Right lobe of liver (tissue), 6 donors: Measurements from ENCODE around the gene AGBL3. TPM values are rescaled to one million over a fixed set of nuclear protein-coding genes. Genes with fewer than 3 reads are reported as not detected.

ENCODE experiments used
- ATAC-seq, 4 donors: fragments of 200-7000 bp; cut with Tn5 transposase; one replicate each; pipeline ENCODE4 v1.9.1; 2020; ENCODE audit warnings: mild to moderate bottlenecking in 4 of 4, moderate library complexity in 4 of 4
- DNase-seq, 3 donors: peaks; one replicate each; pipeline ENCODE4 v3.0.0-alpha.2; 2020
- H3K27ac ChIP-seq, 3 donors: fragments of 200-600 bp; one replicate each; pipeline ENCODE4 v1.8.0; 2022
- H3K27me3 ChIP-seq, 2 donors: fragments of 200-600 bp; one replicate each; pipeline ENCODE4 v1.8.0; 2022
- H3K36me3 ChIP-seq, 4 donors: fragments of 200-600 bp; sonication (generic) in 1 of 4; one replicate each; pipeline versions ENCODE4 v1.5.1 to v1.8.0; 2017 to 2022; ENCODE audit warnings: control low read depth in 1 of 4
- H3K4me1 ChIP-seq, 4 donors: fragments of 200-600 bp; sonication (generic) in 1 of 4; one replicate each; pipeline versions ENCODE4 v1.5.1 to v1.8.0; 2017 to 2022; ENCODE audit warnings: control low read depth in 1 of 4
- H3K4me3 ChIP-seq, 3 donors: fragments of 200-600 bp; one replicate each; pipeline ENCODE4 v1.8.0; 2022
- H3K9me3 ChIP-seq, 4 donors: fragments of 200-600 bp; sonication (generic) in 1 of 4; one replicate each; pipeline versions ENCODE4 v1.5.1 to v1.8.0; 2017 to 2022; ENCODE audit warnings: control low read depth in 1 of 4
- CTCF ChIP-seq, 4 donors: fragments of 200-600 bp in 3 of 4; fragments of 450-650 bp in 1 of 4; IDR thresholded peaks; one replicate each; pipeline versions ENCODE4 v1.5.1 to v1.8.0; 2016 to 2022; ENCODE audit warnings: antibody characterized with exemption in 4 of 4, mild to moderate bottlenecking in 2 of 4
- POLR2A ChIP-seq: fragments of 450-650 bp; IDR thresholded peaks from one replicate; pipeline ENCODE4 v1.6.1; 2017; ENCODE audit warnings: antibody characterized with exemption, mild to moderate bottlenecking
- WGBS: methylation state at CpG from one replicate; pipeline ENCODE4 v1.1.6; 2018; ENCODE audit warnings: low coverage, low lambda C conversion rate; ENCODE audit not compliant: insufficient coverage; ENCODE audit errors: missing lambda C conversion rate; 5-methylcytosine and 5-hydroxymethylcytosine counted together
- intact Hi-C, 2 donors: fragments of 100-400 bp; cut with DNase I; formaldehyde crosslinking; loops; one replicate each; pipeline versions ENCODE4 v1.11.2 to v1.14.1; 2022
- total RNA-seq, 6 experiments: library from RNA; depleted of rRNA in 2 of 6; stranded (reverse); fragments of >200 nt in 2 of 6; fragmentation: NEBNext Ultra II Directional in 3 of 6; extraction: Animal tissue kit (Norgen Biotek cat#: 25700) in 3 of 6; gene quantifications; one replicate each; pipeline versions ENCODE4 v1.1.0 to v1.2.4, GENCODE V29; 2016 to 2023
- donor health status: DM: no; HTN: yes; CAD: no.
- donor health status: DM: no; HTN: no; CAD: no.
- donor health status: DM: no; HTN: no; CAD: no.
- donor health status: DM: no; HTN: yes; CAD: no.
- donor health status: DM: no; HTN: yes; CAD: no.

Gene AGBL3
- total RNA-seq, 6 experiments from 2014 or later = 1.2 to 3.5 (median 2.2) TPM

DNA sequence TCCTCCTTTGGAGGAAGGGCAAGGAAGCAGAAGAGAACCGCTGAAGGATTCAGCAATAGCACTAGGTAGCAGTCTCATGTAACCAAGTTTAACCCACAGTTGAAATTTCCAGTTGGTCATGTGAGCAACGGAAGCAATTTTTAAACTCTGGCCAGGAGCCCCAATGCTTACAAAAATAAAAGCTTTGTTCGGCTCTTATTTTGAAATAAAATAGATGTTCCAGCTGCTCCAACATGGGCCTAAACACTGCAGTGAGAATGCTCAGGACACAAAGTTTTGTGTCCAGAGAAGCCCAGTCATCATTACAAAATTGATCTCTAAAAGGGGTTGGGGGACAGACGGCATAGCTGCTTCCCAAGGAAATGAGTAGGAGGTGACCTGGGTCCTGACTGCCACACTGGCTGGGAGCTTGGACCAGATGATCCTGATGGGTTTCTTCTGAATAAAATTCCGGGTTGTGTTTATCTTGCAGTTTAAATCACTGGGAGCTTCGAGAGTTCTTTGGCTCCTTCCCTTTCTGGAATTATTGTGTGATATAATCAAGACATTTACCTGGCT lies 161.1 kb downstream of the AGBL3 start:
- WGBS = 2% methylated on average over 6 of the region's 6 CpGs
- no peak for TF ChIP-seq POLR2A
- no peak for TF ChIP-seq CTCF (IDR thresholded peaks at IDR 0.05)
- Histone ChIP-seq H3K27ac (peak overlapping the region; percentile 94 to 99 (median 98)), H3K36me3 (peaks cover 0 to 2% (median 0%) of the 10 kb centered on the region in 4 donors), H3K4me3 (peak overlapping the region; percentile 52 to 62 (median 55)), H3K27me3 (no peaks in the 10 kb centered on the region), H3K9me3 (no peaks in the 10 kb centered on the region), H3K4me1 (peaks cover 0 to 33% (median 4%) of the 10 kb centered on the region in 4 donors)
- DNase-seq = peak in 1 of 3 donors; percentile 51
- peak; percentile 18 to 34 (median 24) for ATAC-seq
- intact Hi-C loops = no loop called here

- peaks cover 0 to 38% (median 4%) of the 10 kb centered on the region in 4 donors for H3K4me1 ChIP-seq
- DNase-seq (peak; percentile 70 to 82 (median 78)), ATAC-seq (peak; percentile 66 to 86 (median 78))
- no peaks in the 10 kb centered on the region for H3K27me3 ChIP-seq
- peak within 1 kb of the TSS; percentile 52 to 62 (median 55) for H3K4me3 ChIP-seq
- WGBS = 0% methylated on average over 13 of the region's 13 CpGs
- TF ChIP-seq POLR2A (peak; percentile 86), CTCF (IDR thresholded peaks at IDR 0.05) (no peak)
- intact Hi-C loops = no loop called here
- H3K36me3 ChIP-seq = peaks cover 0 to 2% (median 0%) of the 10 kb centered on the region in 4 donors
- peak within 1 kb of the TSS; percentile 94 to 99 (median 98) for H3K27ac ChIP-seq
- H3K9me3 ChIP-seq = no peaks in the 10 kb centered on the region
Observed at GRCh38 chr7:135147899-135148721, 161.8 kb downstream of the AGBL3 start, which contains the start of gene TMEM140. Gene TMEM140, plus strand, starts transcription at chr7:135148072. Its CDS starts 16,370 bp downstream, at chr7:135164442.

DNA sequence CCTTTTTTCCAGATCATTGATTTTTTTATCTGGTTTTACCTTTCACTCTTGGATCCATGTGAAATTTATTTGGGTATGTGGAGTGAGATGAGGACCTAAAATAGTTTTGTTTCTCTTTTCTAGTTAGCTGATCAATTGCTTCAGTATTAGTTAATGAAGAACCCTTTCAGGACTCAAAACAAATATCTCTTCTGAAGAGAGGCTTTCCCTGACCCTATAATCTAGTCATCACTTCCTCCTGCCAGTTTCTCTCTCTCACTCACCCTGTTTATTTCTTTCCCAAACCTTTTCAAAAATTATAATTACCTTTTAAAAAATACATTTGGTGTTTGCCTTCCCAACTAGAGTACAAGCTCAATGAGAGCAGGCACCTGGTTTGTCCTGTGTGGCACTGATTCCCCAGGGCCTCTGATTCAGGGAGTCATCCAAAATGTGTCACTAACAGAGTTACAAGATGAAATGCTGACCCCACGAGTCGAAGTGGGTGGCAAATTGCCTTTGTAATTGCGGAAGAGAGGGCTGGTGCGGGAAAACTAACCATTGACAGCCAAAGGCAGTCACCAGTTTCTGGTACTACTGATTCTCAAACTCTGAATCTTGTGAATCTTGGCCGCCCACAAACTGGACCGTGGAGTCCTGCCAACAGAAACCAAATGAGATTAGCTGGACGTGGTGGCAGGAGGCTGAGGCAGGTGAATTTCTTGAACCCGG lies 163.9 kb downstream of the AGBL3 start:
- ATAC-seq (peak; percentile 19 to 41 (median 32)), DNase-seq (peak; percentile 65 to 89 (median 77))

More for the DNA sequence above, 163.9 kb downstream of the AGBL3 start:
- Histone ChIP-seq H3K36me3 (peaks cover 0 to 2% (median 0%) of the 10 kb centered on the region in 4 donors), H3K4me3 (peak overlapping the region; percentile 52 to 62 (median 55)), H3K9me3 (no peaks in the 10 kb centered on the region), H3K27ac (peak overlapping the region; percentile 94 to 99 (median 98)), H3K27me3 (no peaks in the 10 kb centered on the region), H3K4me1 (peaks cover 0 to 46% (median 4%) of the 10 kb centered on the region in 4 donors)
- no peak for TF ChIP-seq CTCF (IDR thresholded peaks at IDR 0.05)
- TF ChIP-seq POLR2A = peak; percentile 66
- 16% methylated on average over 7 of the region's 8 CpGs for WGBS
- intact Hi-C loops = no loop called here
